IPS-18c (cell line): ENCODE measurements around the gene KATNBL1.

Experiments
- H3K4me3 ChIP-seq: 2 replicates; pipeline ENCODE4 v1.7.0; 2013; ENCODE audit warnings: low read depth, mild to moderate bottlenecking, low read length, moderate library complexity; ENCODE audit not compliant: insufficient read depth
- H3K9me3 ChIP-seq: one replicate; pipeline ENCODE4 v1.6.1; 2013; ENCODE audit warnings: mild to moderate bottlenecking, low read length, moderate library complexity; ENCODE audit not compliant: control insufficient read depth, insufficient read depth

The KATNBL1 gene

GRCh38 chr15:34101366-34102174 is 108.3 kb downstream of the KATNBL1 start, which contains the start of the genes EMC7 and PGBD4:
Gene EMC7, minus strand, starts transcription at chr15:34101862. Its CDS starts 23 bp downstream, at chr15:34101839.
Gene PGBD4, plus strand, starts transcription at chr15:34102083. Its CDS starts 449 bp downstream, at chr15:34102532.
- Histone ChIP-seq H3K9me3 (no peaks in the 10 kb centered on the region), H3K4me3 (peak within 1 kb of the TSS; percentile 90)

GRCh38 chr15:34099914-34100313 is 110.0 kb downstream of the KATNBL1 start:
- Histone ChIP-seq H3K4me3 (no peak overlapping the region), H3K9me3 (no peaks in the 10 kb centered on the region)
